T-helper 2 cell treated with Interferon-gamma antibody and Interleukin-4, amounts not matched to agents 100 ng/mL and 5 ng/mL, for 36 hours (primary cell): Measurements from ENCODE around the gene STT3A. TPM values are rescaled to one million over a fixed set of nuclear protein-coding genes. Genes with fewer than 3 reads are reported as not detected.

Experiments
- intact Hi-C: fragments of 100-400 bp; cut with micrococcal nuclease; formaldehyde crosslinking; loops from one replicate; pipeline ENCODE4 v1.15.1; 2023
- total RNA-seq: library from RNA; stranded (reverse); gene quantifications from 2 replicates; pipeline ENCODE4 v1.2.3, GENCODE V29; 2022

STT3A gene
- total RNA-seq, 1 donor from 2014 or later: 176 TPM

DNA sequence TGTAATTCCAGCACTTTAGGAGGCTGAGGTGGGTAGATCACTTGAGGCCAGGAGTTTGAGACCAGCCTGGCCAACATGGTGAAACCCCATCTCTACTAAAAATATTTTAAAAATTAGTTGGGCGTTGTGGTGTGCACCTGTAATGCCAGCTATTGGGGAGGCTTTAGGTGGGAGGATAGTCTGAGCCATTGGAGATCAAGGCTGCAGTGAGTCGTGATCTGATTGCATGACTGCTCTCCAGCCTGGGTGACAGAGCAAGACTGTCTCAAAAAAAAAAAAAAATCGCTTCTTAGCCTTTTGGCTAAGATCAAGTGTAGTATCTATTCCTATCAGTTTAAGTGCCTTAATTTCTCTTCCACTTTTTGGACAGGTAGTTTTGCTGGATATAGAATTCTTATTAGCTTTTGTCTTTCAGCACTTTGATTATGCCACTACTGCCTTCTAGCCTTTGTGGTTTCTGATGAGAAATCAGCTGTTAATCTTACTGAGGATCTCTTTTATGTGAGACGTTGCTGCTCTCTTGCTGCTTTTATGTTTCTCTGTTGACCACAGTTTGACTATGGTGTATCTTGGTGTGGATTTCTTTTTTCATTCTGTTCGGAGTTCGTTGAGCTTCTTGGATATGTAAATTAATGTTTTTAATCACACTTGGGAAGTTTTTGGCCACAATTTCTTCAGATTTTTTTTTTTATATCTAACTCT lies 57.0 kb downstream of the STT3A start:
- intact Hi-C loops: no loop called here

DNA sequence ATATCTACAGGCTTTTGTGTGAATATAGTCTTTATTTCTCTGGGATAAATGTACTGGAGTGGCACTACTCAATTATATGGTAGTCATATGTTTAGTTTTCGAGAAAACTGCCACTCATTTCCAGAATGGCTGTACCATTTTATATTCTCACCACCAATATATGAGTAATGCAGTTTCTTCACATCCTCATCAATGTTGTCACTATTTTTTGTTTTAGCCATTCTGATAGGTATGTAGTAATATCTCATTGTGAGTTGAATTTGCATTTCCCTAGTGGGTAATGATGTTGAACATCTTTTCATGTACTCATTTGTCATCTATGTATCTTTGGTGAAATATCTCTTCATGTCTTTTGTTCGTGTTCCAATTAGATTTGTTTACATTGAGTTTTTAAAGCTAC lies 70.0 kb downstream of the STT3A start:
- intact Hi-C loops: no loop called here

DNA sequence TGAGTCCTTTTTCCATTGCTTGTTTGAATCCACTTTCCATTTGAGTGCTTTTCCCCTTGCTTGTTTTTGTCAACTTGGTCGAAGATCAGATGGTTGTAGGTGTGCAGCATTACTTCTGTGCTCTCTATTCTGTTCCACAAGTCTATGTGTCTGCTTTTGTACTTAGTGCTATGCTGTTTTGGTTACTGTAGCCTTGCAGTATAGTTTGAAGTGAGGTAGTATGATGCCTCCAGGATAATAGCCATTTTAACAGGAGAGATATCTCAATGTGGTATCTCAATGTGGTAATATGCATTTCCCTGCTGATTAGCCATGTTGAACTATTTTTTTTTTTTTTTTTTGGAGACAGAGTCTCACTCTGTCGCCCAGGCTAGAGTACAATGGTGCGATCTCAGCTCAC lies 71.3 kb downstream of the STT3A start:
- intact Hi-C loops: no loop called here

DNA sequence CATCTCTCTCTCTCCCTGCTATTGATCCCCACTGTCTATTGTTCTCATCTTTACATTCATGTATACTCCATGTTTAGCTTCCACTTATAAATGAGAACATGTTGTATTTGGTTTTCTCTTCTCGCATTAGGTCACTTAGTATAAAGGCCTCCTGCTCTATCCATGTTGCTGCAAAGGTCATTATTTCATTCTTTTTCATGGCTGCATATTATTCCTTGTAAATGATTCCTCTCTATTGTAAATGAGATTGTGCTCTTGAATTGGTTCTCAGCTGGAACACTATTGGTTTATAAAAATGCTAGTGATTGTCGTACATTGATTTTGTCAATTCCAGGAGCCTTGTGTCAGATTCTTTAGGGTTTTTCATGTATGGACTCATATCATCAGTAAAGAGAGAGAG lies 74.5 kb downstream of the STT3A start:
- intact Hi-C loops: no loop called here

DNA sequence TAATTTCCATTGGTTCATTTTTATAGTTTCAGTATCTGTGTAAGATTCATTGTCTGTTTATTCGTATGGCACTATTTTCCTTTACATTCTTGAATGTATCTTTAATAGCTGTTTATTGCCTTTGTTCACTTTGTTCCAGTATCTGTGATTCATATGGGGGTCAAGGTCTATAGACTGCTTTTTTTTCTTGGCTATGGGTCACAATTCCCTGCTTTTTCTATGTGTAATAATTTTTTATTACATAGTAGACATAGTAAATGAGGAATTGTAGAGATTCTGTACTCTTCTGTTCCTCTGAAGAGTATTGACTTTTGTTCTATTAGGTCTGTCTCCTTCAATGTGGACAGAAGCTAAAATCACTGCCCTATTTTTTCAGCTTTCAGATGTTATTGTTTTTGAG lies 77.5 kb downstream of the STT3A start:
- intact Hi-C loops: no loop called here

DNA sequence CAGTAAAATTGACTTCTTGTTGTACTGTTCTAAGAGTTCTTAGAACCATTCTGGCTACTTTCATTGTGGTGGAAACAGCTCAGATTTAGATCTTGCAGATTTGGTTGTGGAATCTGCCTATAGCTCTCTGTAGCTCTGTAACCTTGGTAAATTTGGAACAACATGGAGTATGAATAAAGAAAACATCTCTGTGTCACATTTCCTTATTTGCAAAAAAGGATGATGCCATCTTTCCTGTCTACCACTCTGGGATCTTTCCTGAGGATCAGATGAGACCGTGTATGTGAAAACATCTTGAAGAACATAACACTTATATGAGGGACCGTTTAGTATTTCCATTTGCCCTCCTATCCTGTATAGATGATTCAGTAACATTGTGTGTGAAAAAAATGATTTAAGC lies 78.9 kb downstream of the STT3A start:
- intact Hi-C loops: no loop called here

Other genes starting within 250 kb of the STT3A start
- gene FEZ1, start 96.6 kb upstream of the STT3A start, total RNA-seq: 0.70 TPM in 1 of 2 replicates, not detected in the other
- gene EI24, start 23.4 kb upstream of the STT3A start, total RNA-seq: 42.0 and 42.6 TPM in 2 replicates
- gene CHEK1, start 32.3 kb downstream of the STT3A start, total RNA-seq: 94.4 and 98.8 TPM in 2 replicates
- gene ACRV1, start 88.0 kb downstream of the STT3A start, total RNA-seq: not detected in 2 replicates
- gene PATE1, start 153.4 kb downstream of the STT3A start, total RNA-seq: not detected in 2 replicates
- gene PATE2, start 186.0 kb downstream of the STT3A start, total RNA-seq: not detected in 2 replicates
- gene PATE3, start 195.3 kb downstream of the STT3A start, total RNA-seq: not detected in 2 replicates
- gene PATE4, start 240.5 kb downstream of the STT3A start, total RNA-seq: not detected in 2 replicates